Left colon (tissue), 2 donors: ENCODE data around the gene DPH2. TPM values are rescaled to one million over a fixed set of nuclear protein-coding genes. Genes with fewer than 3 reads are reported as not detected.

Source experiments
- ATAC-seq: fragments of 200-7000 bp; cut with Tn5 transposase; one replicate; pipeline ENCODE4 v1.9.1; 2020; ENCODE audit warnings: mild to moderate bottlenecking, moderate library complexity
- DNase-seq, 2 donors: peaks; one replicate each; pipeline ENCODE4 v3.0.0-alpha.2; 2020
- intact Hi-C, 2 donors: fragments of 100-400 bp; cut with DNase I in 1 of 2; cut with micrococcal nuclease in 1 of 2; formaldehyde crosslinking; loops; one replicate each; pipeline versions ENCODE4 v1.11.2 to v1.14.0; 2022; cut with DNase I, micrococcal nuclease
- total RNA-seq, 2 donors: library from RNA; stranded (reverse); fragmentation: NEBNext Ultra II Directional; extraction: Animal tissue kit (Norgen Biotek cat#: 25700); gene quantifications; one replicate each; pipeline ENCODE4 v1.2.1, GENCODE V29; 2021
- donor health status: DM: no; HTN: no; CAD: no.
- donor health status: DM: yes; HTN: yes; CAD: no.

The DPH2 gene
- total RNA-seq, 2 donors from 2014 or later, result 17.8 to 24.7 TPM

DNA sequence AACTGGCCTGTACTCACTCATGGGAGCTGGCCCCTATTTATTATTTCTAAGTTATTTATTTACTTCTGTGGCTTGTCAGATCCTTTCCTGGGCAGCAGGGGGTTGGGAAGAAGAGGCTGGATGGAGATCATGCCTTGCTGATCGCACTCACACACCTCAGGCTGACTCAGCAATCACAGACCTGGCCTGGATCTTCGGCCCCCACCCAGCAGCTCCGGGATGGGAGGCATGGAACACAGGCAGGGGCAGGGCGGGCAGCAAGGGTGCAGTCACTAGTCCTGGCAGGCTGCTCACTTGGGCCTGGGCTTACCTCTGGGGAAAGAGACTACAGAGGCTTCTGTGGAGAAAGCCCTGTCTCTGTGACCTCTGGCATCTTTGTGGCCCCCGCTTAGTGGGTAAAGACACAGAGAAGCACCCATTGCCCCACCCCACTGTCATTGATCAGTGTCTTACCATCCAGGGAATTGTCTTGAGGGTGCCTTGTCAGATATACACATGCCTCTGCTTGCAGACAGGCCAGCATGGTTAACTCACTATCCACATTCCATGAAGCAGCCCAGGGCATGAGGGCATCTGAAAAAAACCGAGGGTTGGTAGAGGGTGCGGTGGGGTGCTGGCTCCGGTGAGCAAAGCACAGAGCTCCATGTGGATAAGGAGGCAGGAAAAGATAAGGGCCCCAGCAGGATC is 32.5 kb upstream of the DPH2 start:
- ATAC-seq (no peak), DNase-seq (no peak)
- intact Hi-C loops, result loop anchor here in 1 of 2 donors (10.0 kb wide), 1 partner anchor 173 kb away; no protein-coding TSS in a partner anchor

DNA sequence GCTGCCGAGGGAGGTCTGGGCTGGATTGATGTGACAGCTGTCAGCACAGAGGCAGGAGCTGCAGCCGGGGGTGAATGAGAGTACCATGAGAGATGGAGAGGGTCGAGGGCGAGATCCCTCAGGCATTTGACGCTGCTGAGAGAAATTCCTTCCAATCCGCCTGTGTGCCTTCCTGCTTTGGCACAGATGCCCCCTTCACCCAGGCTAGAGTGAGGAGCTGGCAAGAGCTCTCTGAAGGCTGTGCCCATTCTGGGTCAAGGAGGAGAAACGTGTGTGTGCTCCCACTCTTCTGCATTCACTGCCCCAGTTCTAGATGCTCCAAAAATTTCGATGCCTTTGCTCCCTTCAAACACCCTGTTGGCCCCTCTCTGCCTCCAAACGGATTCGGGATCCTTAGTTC is 31.4 kb upstream of the DPH2 start:
- intact Hi-C loops, result loop anchor here in 1 of 2 donors (10.0 kb wide), 1 partner anchor 174 kb away; no protein-coding TSS in a partner anchor
- ATAC-seq (no peak), DNase-seq (no peak)

- no peak for ATAC-seq
- intact Hi-C loops, result loop anchor here in 1 of 2 donors (10.0 kb wide), 1 partner anchor 174 kb away; no protein-coding TSS in a partner anchor
- DNase-seq, result no peak
Measured at GRCh38 chr1:43938892-43939587, 30.8 kb upstream of the DPH2 start.

GRCh38 chr1:43942411-43942810 is 27.4 kb upstream of the DPH2 start:
- DNase-seq, result no peak
- intact Hi-C loops, result no loop called here
- ATAC-seq, result no peak

DNA sequence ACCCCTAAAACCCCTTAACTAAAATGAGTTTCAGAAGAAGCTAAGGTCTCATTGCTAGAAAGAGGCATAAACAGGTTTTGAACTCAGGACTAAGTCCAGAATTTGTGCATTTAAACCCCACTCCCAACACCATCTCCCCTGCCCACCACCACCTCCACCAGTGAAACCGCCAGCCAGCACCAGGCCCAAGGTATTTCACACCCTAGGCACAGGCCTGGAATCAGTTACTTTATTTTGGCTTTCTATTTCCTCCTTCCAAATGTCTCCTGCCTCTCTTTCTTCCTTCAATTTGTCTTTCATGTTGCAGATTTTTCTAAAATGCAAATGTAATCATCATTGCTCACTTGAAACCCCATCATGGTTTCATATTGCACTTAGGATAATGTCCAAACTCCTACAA is 24.9 kb upstream of the DPH2 start:
- ATAC-seq (no peak), DNase-seq (no peak)
- intact Hi-C loops, result no loop called here

DNA sequence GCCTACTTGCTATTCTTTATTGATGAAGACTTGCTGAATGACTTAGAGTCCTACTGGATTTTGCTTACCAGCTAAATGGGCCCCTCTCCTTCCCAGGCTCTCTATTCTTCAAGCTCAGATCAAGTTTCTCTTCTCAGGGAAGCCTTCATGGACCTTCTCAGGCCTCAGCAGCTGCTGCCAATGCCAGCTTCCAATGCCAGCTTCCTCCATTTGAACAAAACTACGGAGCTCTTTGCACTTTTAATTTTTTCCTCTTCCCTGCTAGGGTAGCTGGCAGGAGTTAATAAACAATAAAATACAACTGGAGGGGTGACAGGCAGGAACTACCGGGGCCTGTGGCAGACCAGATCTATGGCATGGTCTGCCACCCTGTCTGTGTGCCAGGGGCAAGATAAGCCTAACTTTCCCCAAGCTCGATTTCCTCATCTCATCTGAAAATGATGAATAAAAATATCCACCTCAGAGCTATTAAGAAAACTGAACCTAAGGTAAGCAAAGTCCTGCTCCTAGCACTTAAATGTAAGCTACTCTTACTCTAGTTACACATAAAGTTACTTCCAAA is 24.1 kb upstream of the DPH2 start:
- no peak for ATAC-seq
- intact Hi-C loops, result no loop called here

DNA sequence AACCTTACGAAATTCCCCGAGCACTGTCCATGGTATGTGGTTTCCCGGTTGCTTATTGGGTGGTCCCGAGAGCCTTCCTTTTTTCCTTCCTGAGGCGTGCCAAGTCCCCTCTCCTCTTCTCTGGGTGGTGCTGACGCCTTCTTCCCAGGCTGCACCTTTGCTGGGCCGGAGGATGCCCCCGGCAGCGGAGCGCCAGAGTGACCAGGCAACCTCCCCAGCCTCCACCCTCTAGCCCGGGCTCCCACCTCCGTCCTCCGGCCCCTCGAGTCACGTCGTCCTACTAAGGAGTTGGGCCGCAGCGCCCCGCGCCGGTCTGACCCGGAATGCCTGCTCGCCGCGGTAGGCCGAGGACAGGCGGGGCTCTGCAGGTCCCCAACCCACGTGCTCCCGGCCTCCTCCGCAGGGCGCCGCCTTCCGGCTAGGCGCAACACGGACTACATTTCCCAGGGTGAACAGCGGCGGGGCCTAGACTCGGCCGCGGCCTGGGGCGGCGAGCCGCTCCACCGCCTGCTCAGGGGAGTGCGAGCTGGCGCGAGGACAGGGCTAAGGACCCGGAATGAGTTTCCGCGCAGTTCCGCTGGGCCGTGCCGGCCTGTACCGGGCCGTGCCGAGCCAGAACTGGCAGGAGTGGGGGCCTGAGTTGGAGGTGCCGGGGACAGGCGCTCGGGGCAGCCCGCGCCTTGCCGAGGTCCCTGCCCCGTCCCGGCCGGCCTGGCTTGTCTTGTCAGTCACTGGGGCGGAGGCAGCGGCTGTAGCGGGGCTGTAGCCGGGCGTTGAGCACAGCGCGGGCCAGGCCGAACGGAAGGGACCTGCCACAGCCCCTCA is 23.4 kb upstream of the DPH2 start, which contains the start of gene IPO13:
IPO13 (plus strand) TSS at position 715 of the 825 bp plus-strand sequence. CDS start 651 bp downstream, outside the sequence.
- ATAC-seq, result peak; percentile 95
- DNase-seq, result peak; percentile 95 to 96
- intact Hi-C loops, result no loop called here

More for the DNA sequence above, 24.1 kb upstream of the DPH2 start:
- peak in 1 of 2 donors; percentile 29 for DNase-seq

DNA sequence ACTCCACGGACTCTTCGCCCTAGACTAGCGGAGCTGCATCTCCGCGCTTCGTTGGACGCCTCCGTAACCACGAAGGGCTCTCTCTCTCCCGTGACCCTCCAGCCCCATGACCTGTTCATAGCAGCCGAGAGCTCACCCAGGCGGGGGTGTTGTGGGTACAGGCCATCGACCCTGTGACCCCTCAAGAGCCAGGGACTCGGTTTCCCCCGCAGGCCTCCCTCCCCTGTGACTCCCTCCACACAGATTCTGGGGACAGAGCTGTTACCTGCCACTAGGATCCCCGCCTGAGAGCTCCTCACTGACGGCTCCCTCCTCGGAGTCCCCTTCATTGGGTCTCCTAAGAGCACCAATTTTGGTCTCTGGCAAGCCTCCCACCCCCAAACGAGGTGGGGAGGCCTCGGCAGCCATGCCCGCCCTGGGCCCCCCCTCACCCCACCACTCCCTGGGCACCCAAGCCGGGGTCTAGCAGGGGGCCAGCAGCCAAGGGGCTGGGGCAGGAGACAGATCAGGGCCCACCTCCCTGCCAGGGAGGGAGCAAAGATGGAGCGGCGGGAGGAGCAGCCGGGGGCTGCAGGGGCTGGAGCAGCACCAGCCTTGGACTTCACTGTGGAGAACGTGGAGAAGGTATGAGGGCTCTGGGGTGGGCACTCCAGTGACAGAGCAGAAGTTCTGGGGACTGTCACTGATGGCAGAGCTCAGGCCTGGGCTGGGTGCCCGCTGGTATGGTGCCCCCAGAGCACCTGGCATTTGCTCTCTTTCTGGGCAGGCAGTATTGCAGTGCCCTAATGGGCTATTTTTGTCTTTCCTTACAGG is 22.5 kb upstream of the DPH2 start:
- DNase-seq (peak in 1 of 2 donors; percentile 36), ATAC-seq (peak; percentile 6)
- intact Hi-C loops, result no loop called here

- intact Hi-C loops, result no loop called here
- DNase-seq, result no peak
- no peak for ATAC-seq
Measured at GRCh38 chr1:43947874-43948437, 21.9 kb upstream of the DPH2 start.

- no peak for ATAC-seq
- intact Hi-C loops, result no loop called here
- DNase-seq, result no peak
Measured at GRCh38 chr1:43949678-43950077, 20.1 kb upstream of the DPH2 start.

GRCh38 chr1:43951021-43951985 is 18.5 kb upstream of the DPH2 start:
- ATAC-seq, result no peak
- DNase-seq, result no peak
- intact Hi-C loops, result no loop called here

DNA sequence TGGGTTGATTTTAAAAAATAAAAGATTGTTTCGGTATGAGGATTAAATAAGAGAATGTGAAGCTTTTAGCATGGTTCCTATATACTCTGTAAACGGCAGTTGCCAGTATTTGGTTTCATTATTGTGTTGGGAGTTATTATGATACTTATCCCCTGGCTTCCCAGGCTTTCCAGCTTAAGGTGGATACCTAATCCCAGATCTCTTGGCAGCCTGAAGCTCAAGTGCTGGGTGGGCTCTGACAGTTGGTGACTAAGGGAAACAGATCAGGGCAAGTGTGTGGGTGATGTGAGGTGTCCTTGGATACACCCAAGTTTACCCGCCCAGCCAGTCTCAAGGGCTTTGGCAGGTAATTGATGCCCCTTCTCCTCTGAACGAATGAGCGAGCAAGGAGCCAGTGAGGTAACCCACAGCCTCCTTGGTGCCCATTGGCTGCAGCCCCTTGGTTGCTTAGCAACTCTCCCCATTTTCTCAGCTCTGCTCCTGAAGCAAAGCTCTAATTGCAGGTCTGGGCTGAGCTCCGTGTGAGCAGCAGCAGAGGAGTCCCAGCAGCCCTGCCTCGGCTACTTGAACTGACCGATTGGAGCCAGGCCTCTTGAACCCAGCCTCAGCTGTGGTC is 17.0 kb upstream of the DPH2 start:
- no peak for ATAC-seq
- intact Hi-C loops, result no loop called here
- DNase-seq, result no peak

DNA sequence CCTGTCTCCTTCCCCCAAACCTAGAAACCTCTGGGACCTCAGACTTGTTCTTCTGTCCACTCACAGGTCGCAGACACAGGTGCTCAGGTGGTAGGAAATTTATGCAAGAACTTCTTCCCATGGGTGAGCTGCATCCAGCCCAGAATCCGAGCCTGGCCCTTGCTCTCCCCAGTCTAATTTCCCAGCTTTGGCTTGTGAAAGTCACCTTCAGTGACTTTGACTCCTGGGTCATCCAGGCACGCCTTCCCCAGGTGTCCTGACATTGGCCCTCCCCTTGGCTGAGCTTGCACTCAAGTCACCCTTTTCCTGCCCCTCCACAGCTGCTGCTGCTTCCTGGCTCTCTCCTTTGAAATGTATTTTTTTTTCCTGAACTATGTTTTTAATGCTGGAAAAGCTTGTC is 16.4 kb upstream of the DPH2 start:
- no peak for ATAC-seq
- intact Hi-C loops, result no loop called here
- DNase-seq, result no peak

GRCh38 chr1:43954036-43954435 is 15.8 kb upstream of the DPH2 start:
- intact Hi-C loops, result no loop called here

GRCh38 chr1:43956234-43956633 is 13.6 kb upstream of the DPH2 start:
- intact Hi-C loops, result no loop called here
- ATAC-seq (no peak), DNase-seq (no peak)

More at GRCh38 chr1:43954036-43954435, 15.8 kb upstream of the DPH2 start:
- DNase-seq (no peak), ATAC-seq (no peak)

DNA sequence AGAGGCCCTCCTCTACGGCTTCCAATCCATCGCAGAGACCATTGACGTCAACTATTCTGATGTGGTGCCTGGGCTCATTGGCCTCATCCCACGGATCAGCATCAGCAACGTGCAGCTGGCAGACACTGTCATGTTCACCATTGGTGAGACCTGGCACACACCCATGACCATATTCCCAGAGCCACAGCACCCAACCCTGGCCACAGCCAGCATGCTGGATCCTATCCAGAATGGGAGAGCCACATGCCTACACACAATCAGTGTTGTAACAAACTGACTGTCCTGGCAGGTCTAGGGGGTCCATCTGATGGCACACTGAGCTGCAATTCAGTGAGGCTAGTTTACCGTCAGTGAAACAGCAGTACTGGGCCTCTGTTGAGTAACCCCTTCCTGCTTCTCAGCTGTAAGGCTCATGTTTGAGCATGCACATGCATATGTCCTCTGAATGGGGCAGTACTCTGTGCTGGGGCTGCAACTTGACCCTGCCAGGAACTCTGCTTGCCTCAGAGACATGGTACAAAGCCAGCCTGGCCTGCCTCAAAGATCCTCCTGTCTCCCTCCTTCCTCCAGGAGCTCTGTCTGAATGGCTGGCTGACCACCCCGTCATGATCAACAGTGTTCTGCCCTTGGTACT is 12.3 kb upstream of the DPH2 start:
- intact Hi-C loops, result no loop called here
- ATAC-seq (no peak), DNase-seq (no peak)
